Transverse colon (tissue), 4 donors: ENCODE results near the gene CBLL2.

ENCODE experiments used
- POLR2A ChIP-seq: fragments of 450-650 bp; IDR thresholded peaks from one replicate; pipeline ENCODE4 v1.6.1; 2016; ENCODE audit warnings: antibody characterized with exemption, mild to moderate bottlenecking, moderate library complexity
- POLR2AphosphoS5 ChIP-seq, 3 donors: sonication (generic); formaldehyde crosslinking; IDR thresholded peaks; one replicate each; pipeline ENCODE4 v1.6.1; 2016; ENCODE audit warnings: antibody characterized with exemption in 3 of 3
- TF ChIP-seq, protein P1 (sequence below), 5 experiments: fragments of 200-600 bp in 3 of 5; fragments of 450-650 bp in 2 of 5; sonication (generic) in 3 of 5; IDR thresholded peaks; 1 replicate in 2 of 5; 2 replicates in 3 of 5; pipeline ENCODE4 v1.5.1; 2016 to 2017; ENCODE audit warnings: antibody characterized with exemption in 5 of 5, inconsistent platforms in 3 of 5, mild to moderate bottlenecking in 2 of 5, moderate library complexity in 1 of 5

- TF ChIP-seq, protein P1, sequence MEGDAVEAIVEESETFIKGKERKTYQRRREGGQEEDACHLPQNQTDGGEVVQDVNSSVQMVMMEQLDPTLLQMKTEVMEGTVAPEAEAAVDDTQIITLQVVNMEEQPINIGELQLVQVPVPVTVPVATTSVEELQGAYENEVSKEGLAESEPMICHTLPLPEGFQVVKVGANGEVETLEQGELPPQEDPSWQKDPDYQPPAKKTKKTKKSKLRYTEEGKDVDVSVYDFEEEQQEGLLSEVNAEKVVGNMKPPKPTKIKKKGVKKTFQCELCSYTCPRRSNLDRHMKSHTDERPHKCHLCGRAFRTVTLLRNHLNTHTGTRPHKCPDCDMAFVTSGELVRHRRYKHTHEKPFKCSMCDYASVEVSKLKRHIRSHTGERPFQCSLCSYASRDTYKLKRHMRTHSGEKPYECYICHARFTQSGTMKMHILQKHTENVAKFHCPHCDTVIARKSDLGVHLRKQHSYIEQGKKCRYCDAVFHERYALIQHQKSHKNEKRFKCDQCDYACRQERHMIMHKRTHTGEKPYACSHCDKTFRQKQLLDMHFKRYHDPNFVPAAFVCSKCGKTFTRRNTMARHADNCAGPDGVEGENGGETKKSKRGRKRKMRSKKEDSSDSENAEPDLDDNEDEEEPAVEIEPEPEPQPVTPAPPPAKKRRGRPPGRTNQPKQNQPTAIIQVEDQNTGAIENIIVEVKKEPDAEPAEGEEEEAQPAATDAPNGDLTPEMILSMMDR (IDR thresholded peaks at IDR 0.05), result no peak
- TF ChIP-seq POLR2A (no peak), POLR2AphosphoS5 (IDR thresholded peaks at IDR 0.05) (no peak)
Observed at GRCh38 chrX:22315151-22315550, 42.4 kb downstream of the CBLL2 start.
